Measurements from ENCODE around the gene FXYD2. TPM values are rescaled to one million over a fixed set of nuclear protein-coding genes. Genes with fewer than 3 reads are reported as not detected.

Gene FXYD2
- total and polyA plus RNA-seq, 7 experiments from 2014 or later: 3.1 to 25.6 (median 5.6) TPM

DNA sequence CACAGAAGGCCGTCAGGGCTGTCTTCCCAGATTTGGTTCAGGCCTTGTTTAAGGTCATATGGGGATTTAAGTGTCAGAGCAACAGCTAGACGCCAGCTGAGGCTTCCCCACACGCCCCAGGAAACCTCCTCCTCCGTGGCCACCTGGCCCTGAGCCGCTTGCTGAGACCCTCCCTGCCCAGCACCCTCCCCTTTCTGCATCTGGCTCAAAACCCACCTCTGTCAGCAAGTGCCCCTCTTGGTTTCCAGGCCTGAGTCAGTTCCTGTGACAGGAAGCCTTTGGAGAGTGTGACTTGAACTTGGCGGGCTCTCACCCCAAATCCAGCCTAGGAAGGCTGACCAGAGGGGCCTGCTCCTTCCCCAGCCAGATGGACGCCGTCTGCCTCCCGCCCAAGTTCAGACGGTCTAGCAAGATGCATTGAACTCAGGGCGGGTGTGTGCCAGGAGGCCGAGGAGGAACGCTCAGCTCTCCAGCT is 561 bp downstream of the FXYD2 start:
- POLR2A ChIA-PET: interaction anchor here (0.9 to 1.9 kb wide), 3 partner anchors 10 to 228 kb away, joined by 4 to 7 read pairs (median 5); no protein-coding TSS in a partner anchor

DNA sequence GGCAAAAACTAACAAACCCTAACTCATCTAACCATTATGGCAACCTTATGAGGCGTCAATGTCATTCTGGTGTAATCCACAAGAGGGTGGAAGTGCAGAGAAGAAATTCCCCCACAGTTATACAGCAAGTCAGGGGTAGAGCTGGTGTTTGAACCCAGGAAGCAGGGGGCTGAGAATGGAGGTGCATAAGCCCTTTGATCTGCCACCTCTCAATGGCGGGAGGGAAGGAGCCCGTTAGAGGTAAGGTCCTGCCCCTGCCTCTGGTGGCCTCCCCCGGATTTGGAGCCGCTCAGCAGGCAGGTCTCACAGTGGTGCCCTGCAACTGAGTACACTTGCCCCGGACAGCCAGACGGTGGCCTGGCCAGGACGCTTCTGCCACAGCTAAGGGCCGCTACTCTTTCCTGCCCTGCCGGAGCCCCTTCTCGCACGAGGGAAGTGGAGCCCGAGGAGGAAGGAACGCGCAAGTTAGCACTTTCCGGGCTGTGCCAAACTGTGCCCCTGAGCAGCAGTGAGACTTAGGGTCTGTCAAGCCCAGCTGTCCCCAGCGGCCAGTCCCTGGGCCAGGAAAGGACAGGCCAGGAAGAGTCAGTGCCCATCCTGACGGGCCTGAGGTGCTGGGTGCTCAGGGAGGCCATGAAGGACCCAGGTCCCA is 1.1 kb downstream of the FXYD2 start:
- Histone ChIP-seq H3K4me1 (ENCODE audit: control insufficient read depth in 2 of 2, insufficient read depth in 2 of 2, low read length in 2 of 2) (peaks cover 29 to 46% of the 10 kb centered on the region in 2 donors), H3K27me3 (ENCODE audit: control insufficient read depth in 2 of 2, insufficient read depth in 2 of 2, low read length in 2 of 2) (no peaks in the 10 kb centered on the region), H3K36me3 (ENCODE audit: control insufficient read depth in 2 of 3, insufficient read depth in 3 of 3, low read length in 3 of 3) (no peaks in the 10 kb centered on the region), H3K27ac (ENCODE audit: low read depth, low read length) (peak overlapping the region; percentile 41), H3K4me3 (ENCODE audit: low read length) (no peak overlapping the region), H3K9me3 (ENCODE audit: control insufficient read depth in 2 of 3, low read length in 3 of 3) (no peaks in the 10 kb centered on the region)
- intact Hi-C loops (cut with micrococcal nuclease): loop anchor here (1.0 to 5.0 kb wide), 7 partner anchors 17 to 230 kb away; partner anchors contain the start of gene IL10RA (in 1 of the 2)
- Mint-ChIP-seq H3K27me3 (no peaks in the 10 kb centered on the region), H3K36me3 (no peaks in the 10 kb centered on the region), H3K27ac (peak overlapping the region; percentile 34 to 94 (median 81)), H3K4me1 (peaks cover 40 to 62% (median 50%) of the 10 kb centered on the region in 7 donors), H3K4me3 (peak overlapping the region in 9 of 10 donors; percentile 9 to 65 (median 51)), H3K9me3 (peaks cover 0 to 3% (median 0%) of the 10 kb centered on the region in 11 donors)
- peak in 8 of 9 donors; percentile 38 to 77 (median 64) for DNase-seq
- POLR2A ChIA-PET: interaction anchor here (0.9 to 1.9 kb wide), 5 partner anchors 10 to 229 kb away, joined by 3 to 7 read pairs (median 5); no protein-coding TSS in a partner anchor
- CTCF ChIA-PET: interaction anchor here (0.6 to 10.9 kb wide), 16 partner anchors 8 to 454 kb away, joined by 3 to 138 read pairs (median 4); no protein-coding TSS in a partner anchor
- ATAC-seq: peak; percentile 86

More for the DNA sequence above, 561 bp downstream of the FXYD2 start:
- Histone ChIP-seq H3K9me3 (ENCODE audit: control insufficient read depth in 2 of 3, low read length in 3 of 3) (no peaks in the 10 kb centered on the region), H3K4me1 (ENCODE audit: control insufficient read depth in 2 of 2, insufficient read depth in 2 of 2, low read length in 2 of 2) (peaks cover 35 to 52% of the 10 kb centered on the region in 2 donors), H3K27ac (ENCODE audit: low read depth, low read length) (peak overlapping the region; percentile 41), H3K36me3 (ENCODE audit: control insufficient read depth in 2 of 3, insufficient read depth in 3 of 3, low read length in 3 of 3) (no peaks in the 10 kb centered on the region), H3K27me3 (ENCODE audit: control insufficient read depth in 2 of 2, insufficient read depth in 2 of 2, low read length in 2 of 2) (no peaks in the 10 kb centered on the region), H3K4me3 (ENCODE audit: low read length) (no peak overlapping the region)
- ATAC-seq (no peak), DNase-seq (no peak)
- H3K4me3 Mint-ChIP-seq: peak overlapping the region in 5 of 10 donors; percentile 19 to 64 (median 38)
- peak overlapping the region; percentile 15 to 94 (median 81) for H3K27ac Mint-ChIP-seq
- H3K36me3 Mint-ChIP-seq: no peaks in the 10 kb centered on the region
- H3K27me3 Mint-ChIP-seq: no peaks in the 10 kb centered on the region
- intact Hi-C loops (cut with micrococcal nuclease): loop anchor here (1.0 to 5.0 kb wide), 7 partner anchors 17 to 229 kb away; partner anchors contain the start of gene IL10RA (in 1 of the 2)
- CTCF ChIA-PET: interaction anchor here (0.9 to 10.9 kb wide), 9 partner anchors 9 to 229 kb away, joined by 3 to 138 read pairs (median 16); no protein-coding TSS in a partner anchor
- H3K4me1 Mint-ChIP-seq: peaks cover 43 to 66% (median 50%) of the 10 kb centered on the region in 7 donors
- H3K9me3 Mint-ChIP-seq: peaks cover 0 to 3% (median 0%) of the 10 kb centered on the region in 11 donors

- Mint-ChIP-seq H3K4me3 (peak overlapping the region in 6 of 10 donors; percentile 39 to 64 (median 48)), H3K27me3 (no peaks in the 10 kb centered on the region), H3K4me1 (peaks cover 37 to 59% (median 52%) of the 10 kb centered on the region in 7 donors), H3K9me3 (peaks cover 0 to 3% (median 0%) of the 10 kb centered on the region in 11 donors), H3K27ac (peak overlapping the region in 8 of 9 donors; percentile 41 to 91 (median 63)), H3K36me3 (peaks cover 0 to 2% (median 0%) of the 10 kb centered on the region in 5 donors)
- H3K36me3 ChIP-seq (ENCODE audit: control insufficient read depth in 2 of 3, insufficient read depth in 3 of 3, low read length in 3 of 3): no peaks in the 10 kb centered on the region
- peak overlapping the region; percentile 9 for H3K4me3 ChIP-seq (ENCODE audit: low read length)
- peak; percentile 57 for ATAC-seq
- intact Hi-C loops (cut with micrococcal nuclease): loop anchor here (1.0 to 5.0 kb wide), 7 partner anchors 16 to 231 kb away; partner anchors contain the start of gene IL10RA (in 1 of the 2)
- H3K4me1 ChIP-seq (ENCODE audit: control insufficient read depth in 2 of 2, insufficient read depth in 2 of 2, low read length in 2 of 2): peaks cover 27 to 45% of the 10 kb centered on the region in 2 donors
- no peaks in the 10 kb centered on the region for H3K9me3 ChIP-seq (ENCODE audit: control insufficient read depth in 2 of 3, low read length in 3 of 3)
- CTCF ChIA-PET: interaction anchor here (0.7 to 10.9 kb wide), 13 partner anchors 12 to 455 kb away, joined by 3 to 189 read pairs (median 5); no protein-coding TSS in a partner anchor
- peak in 8 of 9 donors; percentile 33 to 60 (median 52) for DNase-seq
- POLR2A ChIA-PET: interaction anchor here (0.6 to 1.9 kb wide), 6 partner anchors 11 to 969 kb away, joined by 3 to 7 read pairs (median 4); no protein-coding TSS in a partner anchor
- H3K27ac ChIP-seq (ENCODE audit: low read depth, low read length): no peak overlapping the region
- H3K27me3 ChIP-seq (ENCODE audit: control insufficient read depth in 2 of 2, insufficient read depth in 2 of 2, low read length in 2 of 2): no peaks in the 10 kb centered on the region
These were observed 2.2 kb downstream of the FXYD2 start for GRCh38 chr11:117822074-117823033.

GRCh38 chr11:117821431-117821830 is 3.1 kb downstream of the FXYD2 start:
- peaks cover 36 to 54% of the 10 kb centered on the region in 2 donors for H3K4me1 ChIP-seq (ENCODE audit: control insufficient read depth in 2 of 2, insufficient read depth in 2 of 2, low read length in 2 of 2)
- DNase-seq: no peak

DNA sequence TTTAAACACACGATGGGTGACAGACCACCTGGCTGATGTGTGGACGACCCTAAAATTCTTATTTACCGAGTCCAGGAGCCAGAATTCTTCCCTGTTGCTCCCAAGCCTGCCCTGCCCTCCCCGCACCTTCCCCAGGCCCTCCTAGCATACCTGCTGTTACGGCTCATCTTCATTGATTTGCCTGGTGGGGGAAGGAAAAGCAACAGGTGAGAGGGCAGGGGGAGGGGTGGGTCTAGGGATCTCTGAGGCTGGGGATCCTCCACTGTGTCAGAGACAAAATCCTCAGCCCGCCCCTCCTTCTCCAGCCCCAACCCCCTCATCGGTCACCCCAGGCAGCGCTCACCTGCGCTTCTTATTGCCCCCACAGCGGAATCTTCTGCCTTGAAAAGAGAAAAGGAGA is 4.0 kb downstream of the FXYD2 start:
- H3K36me3 Mint-ChIP-seq: peaks cover 0 to 2% (median 0%) of the 10 kb centered on the region in 5 donors
- POLR2A ChIA-PET: interaction anchor here (0.9 kb wide), 1 partner anchor 233 kb away, joined by 3 read pairs; no protein-coding TSS in a partner anchor
- DNase-seq (no peak), ATAC-seq (no peak)
- H3K4me1 ChIP-seq (ENCODE audit: control insufficient read depth in 2 of 2, insufficient read depth in 2 of 2, low read length in 2 of 2): peaks cover 45 to 63% of the 10 kb centered on the region in 2 donors
- intact Hi-C loops (cut with micrococcal nuclease): loop anchor here in 1 of 2 donors (5.0 kb wide), 1 partner anchor 87 kb away; no protein-coding TSS in a partner anchor
- no peaks in the 10 kb centered on the region for H3K9me3 ChIP-seq (ENCODE audit: control insufficient read depth in 2 of 3, low read length in 3 of 3)
- H3K27ac ChIP-seq (ENCODE audit: low read depth, low read length): no peak overlapping the region
- no peaks in the 10 kb centered on the region for H3K9me3 Mint-ChIP-seq
- no peaks in the 10 kb centered on the region for H3K27me3 Mint-ChIP-seq
- no peaks in the 10 kb centered on the region for H3K36me3 ChIP-seq (ENCODE audit: control insufficient read depth in 2 of 3, insufficient read depth in 3 of 3, low read length in 3 of 3)
- H3K4me1 Mint-ChIP-seq: peaks cover 37 to 63% (median 53%) of the 10 kb centered on the region in 7 donors
- no peak overlapping the region for H3K4me3 ChIP-seq (ENCODE audit: low read length)
- no peaks in the 10 kb centered on the region for H3K27me3 ChIP-seq (ENCODE audit: control insufficient read depth in 2 of 2, insufficient read depth in 2 of 2, low read length in 2 of 2)
- H3K4me3 Mint-ChIP-seq: no peak overlapping the region
- peak overlapping the region in 1 of 9 donors; percentile 5 for H3K27ac Mint-ChIP-seq
- CTCF ChIA-PET: interaction anchor here (0.7 to 10.9 kb wide), 5 partner anchors 14 to 895 kb away, joined by 3 to 189 read pairs (median 79); no protein-coding TSS in a partner anchor

More at GRCh38 chr11:117821431-117821830, 3.1 kb downstream of the FXYD2 start:
- H3K27ac ChIP-seq (ENCODE audit: low read depth, low read length): no peak overlapping the region
- H3K4me3 Mint-ChIP-seq: peak overlapping the region in 1 of 10 donors; percentile 48
- no peaks in the 10 kb centered on the region for H3K27me3 Mint-ChIP-seq
- intact Hi-C loops (cut with micrococcal nuclease): loop anchor here in 1 of 2 donors (5.0 kb wide), 1 partner anchor 86 kb away; no protein-coding TSS in a partner anchor
- H3K36me3 ChIP-seq (ENCODE audit: control insufficient read depth in 2 of 3, insufficient read depth in 3 of 3, low read length in 3 of 3): no peaks in the 10 kb centered on the region
- H3K27ac Mint-ChIP-seq: peak overlapping the region in 2 of 9 donors; percentile 40 to 73
- ATAC-seq: no peak
- H3K27me3 ChIP-seq (ENCODE audit: control insufficient read depth in 2 of 2, insufficient read depth in 2 of 2, low read length in 2 of 2): no peaks in the 10 kb centered on the region
- ChIA-PET POLR2A (interaction anchor here (0.9 kb wide), 1 partner anchor 232 kb away, joined by 3 read pairs; no protein-coding TSS in a partner anchor), CTCF (interaction anchor here (0.6 to 10.9 kb wide), 6 partner anchors 13 to 894 kb away, joined by 3 to 189 read pairs (median 49); no protein-coding TSS in a partner anchor)
- H3K4me3 ChIP-seq (ENCODE audit: low read length): no peak overlapping the region
- H3K9me3 Mint-ChIP-seq: no peaks in the 10 kb centered on the region
- peaks cover 0 to 2% (median 0%) of the 10 kb centered on the region in 5 donors for H3K36me3 Mint-ChIP-seq
- H3K9me3 ChIP-seq (ENCODE audit: control insufficient read depth in 2 of 3, low read length in 3 of 3): no peaks in the 10 kb centered on the region
- H3K4me1 Mint-ChIP-seq: peaks cover 35 to 58% (median 48%) of the 10 kb centered on the region in 7 donors

All from naive thymus-derived CD4-positive, alpha-beta T cell (primary cell).